CD4-positive, alpha-beta T cell treated with Interleukin-17A for 4 hours (primary cell): ENCODE data around the gene WHAMM.

ENCODE experiments used
- DNase-seq: peaks from one replicate; pipeline ENCODE4 v3.0.0-alpha.2; 2020; ENCODE audit warnings: mixed read lengths

Gene WHAMM

DNA sequence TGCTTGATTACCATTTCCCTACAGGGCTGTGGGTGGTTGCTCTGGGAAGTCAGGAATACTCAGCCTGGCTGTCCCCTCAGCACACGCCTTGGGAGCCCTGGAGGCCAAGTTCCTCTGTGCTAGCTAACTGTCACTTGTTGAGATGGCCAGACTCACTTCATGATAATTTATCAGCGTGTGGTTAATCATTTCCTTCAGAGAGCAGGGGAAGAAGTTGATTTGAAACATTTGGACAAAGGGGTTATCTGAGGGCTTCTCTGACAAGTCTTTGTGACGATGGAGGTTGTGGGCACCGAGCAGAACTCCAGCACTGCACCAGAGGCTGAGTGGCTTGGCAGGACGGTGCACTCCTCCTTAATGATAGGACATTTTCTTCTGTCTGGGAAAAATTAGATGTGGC, 61.9 kb downstream of the WHAMM start:
- DNase-seq, result no peak

DNA sequence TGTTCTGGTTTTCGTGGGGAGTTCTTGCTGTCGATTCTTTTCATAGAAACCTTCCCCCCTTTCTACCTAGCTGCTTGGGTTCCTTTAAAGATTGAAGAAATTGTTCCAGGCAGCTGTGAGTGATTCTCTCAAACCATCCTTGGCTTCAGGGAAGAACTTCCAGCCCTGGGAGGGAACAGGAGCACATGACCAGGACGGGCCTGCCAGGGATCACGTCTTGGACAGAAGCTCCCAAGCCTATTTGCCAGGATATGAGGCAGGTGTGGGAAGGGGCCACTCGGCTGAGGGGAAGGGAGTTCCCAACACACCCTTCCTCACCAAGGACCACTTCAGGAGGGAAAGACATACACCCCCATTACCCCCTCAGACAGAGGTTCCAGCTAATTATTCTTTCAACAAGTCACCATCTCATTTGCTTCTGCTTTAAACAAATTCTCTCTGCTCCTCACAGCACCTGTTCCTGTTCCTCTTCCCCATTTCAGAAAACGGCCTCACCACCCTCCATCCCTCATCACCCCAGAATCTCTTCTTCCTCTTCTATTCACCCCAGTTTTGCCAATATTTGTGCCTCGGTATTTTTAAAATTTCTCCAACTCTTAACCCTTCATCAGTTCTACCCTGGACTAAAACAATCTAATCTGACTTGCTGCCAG, 62.5 kb downstream of the WHAMM start:
- DNase-seq, result no peak

DNA sequence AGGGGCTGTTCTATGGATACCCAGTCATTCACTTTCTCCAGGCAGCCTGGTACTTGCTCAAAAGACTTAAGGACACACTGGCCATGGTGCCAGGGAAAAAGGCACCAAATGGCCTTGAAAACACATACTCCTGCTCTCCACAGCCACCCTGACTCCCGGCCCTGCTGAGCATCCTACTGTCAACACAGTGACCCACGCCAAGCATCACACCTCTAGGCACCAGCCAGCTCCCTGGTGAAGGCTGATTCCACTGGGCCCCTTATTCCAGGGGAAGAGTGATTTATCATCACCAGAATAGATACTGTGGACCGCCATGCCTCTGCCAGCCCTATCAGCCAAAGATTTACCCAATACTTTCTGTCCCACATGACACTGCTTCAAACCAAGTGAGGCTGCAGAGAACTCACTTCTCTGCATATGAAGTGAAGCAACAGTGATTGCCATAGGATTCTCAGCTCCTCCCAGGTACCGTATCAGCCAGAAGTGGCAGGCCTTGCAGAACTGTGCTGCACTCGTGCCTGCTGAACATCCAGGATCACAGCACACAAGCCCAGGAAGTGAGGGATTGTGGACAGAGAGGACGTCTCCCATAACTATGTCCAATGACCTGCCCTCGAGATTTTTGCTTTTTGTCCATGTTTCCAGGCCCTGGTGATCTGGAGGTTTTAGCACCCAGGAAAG, 63.7 kb downstream of the WHAMM start:
- DNase-seq, result no peak

DNA sequence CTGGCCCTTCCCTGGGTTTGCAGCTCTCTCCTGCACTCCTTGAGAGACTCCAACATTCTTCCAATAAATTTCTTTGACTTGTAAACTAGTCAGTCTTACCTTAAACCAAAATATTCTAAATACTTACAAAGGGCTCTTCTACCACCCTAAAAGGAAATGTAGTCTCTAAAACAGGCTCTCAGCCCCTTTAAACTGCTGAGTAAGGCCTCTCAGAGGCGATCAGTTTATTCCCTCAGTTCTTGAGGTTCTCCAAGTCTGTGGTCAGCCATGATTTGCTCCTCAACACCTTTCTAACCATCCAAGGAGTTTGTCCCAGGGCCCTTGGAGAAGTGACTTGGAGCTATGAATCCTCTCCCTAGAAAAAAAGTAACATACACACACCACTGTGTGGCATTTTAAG, 64.8 kb downstream of the WHAMM start:
- no peak for DNase-seq

DNA sequence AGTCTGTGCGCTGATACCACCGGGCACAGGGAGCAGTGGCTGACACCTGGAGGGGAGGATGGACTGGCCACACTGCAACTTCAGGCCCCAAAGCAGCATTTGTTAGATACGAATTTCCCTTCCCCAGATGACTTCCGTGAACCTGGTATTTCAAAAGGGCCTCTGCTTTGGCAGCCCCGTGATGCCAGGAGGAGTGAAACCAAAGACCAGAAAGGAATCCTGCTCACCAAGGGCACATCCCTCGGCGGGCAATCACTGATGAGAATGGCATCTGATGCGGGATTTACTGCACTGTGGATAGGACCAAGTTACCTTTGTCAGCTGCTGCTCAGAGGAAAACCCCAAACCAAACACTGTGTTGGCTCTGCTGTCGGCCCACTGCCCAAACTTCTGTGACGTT, 65.5 kb downstream of the WHAMM start:
- DNase-seq, result no peak

DNA sequence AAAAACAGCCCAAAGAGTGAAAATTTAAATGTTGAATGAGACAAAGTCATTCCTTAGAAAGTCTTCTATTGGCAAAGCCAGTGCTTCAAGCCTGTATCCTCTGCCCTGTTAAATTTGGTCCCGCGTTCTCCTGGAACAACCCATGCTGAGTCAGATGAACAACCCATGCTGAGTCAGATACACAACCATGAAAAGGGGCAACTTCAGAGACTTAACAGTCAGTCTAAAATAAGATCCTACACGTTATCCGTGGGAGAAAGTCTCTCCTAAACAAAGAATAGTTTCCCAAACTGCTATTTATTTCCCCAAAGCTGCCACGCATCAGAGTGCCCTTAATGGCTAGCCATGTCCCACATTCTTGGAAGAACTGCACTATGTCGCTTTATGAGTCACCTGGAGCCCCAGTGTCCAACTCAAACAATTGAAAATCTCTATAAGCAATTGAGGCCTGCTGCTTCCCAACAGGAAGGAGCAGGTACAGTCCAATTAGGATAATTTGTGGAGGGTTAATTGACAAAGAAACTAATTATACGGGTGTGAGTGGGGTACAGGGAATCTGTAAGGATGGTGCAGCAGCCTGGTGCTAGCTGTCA, 66.1 kb downstream of the WHAMM start:
- no peak for DNase-seq

DNA sequence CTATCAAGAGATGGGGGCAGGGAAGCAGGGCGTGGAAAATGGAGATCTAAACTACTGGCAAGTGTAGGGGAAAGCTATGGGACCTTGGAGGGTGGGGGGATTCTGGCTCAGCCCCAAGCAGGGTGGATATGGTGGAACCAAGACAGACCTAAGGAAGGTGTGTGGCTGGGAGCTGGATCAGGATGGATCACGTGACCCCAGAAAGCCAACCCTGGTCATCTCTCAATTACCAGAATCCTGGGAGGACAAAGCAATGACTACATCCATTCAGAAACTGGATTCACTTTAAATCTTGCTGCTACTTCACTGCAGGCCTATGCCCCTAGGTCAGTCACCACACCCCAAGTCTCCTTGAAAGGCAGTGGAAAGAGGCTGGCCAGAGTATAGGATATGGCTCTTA, 68.4 kb downstream of the WHAMM start:
- DNase-seq, result no peak

DNA sequence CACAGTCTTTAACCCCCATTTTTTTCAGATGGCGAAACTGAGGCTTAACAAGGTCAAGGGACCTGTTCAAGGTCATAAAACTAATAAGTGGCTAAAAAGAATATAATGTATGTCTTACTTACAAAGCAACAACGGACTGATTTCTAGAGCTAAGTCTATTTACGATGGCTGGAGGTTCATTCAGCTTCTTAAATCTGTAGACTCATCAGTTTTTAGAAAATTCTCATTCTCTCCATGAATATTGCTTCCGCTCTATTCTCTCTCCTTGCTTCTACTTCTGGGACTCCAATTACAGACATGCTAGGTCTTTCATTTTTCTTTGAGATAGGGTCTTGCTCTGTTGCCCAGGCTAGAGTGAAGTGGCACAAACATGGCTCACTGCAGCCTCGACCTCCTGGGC, 68.9 kb downstream of the WHAMM start:
- no peak for DNase-seq

DNA sequence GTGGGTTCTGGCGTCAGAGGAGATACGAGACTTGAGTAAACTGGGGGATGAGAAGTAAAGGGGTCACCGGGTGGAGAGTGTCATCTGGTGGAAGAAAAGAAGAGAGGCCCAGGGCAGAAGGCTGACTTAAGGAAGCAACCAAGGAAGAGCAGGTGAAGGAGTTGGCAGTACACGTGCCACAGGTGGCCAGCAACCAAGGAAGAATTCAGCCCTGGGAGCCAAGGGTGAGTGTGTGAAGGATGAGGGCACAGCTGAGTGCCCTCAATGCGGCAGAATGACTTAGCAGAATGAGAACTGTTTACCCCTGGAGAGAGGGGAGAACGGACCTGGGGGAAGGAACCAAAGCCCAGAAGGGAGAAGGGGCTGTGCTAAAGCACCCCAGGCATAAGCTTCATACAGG, 71.3 kb downstream of the WHAMM start:
- no peak for DNase-seq

DNA sequence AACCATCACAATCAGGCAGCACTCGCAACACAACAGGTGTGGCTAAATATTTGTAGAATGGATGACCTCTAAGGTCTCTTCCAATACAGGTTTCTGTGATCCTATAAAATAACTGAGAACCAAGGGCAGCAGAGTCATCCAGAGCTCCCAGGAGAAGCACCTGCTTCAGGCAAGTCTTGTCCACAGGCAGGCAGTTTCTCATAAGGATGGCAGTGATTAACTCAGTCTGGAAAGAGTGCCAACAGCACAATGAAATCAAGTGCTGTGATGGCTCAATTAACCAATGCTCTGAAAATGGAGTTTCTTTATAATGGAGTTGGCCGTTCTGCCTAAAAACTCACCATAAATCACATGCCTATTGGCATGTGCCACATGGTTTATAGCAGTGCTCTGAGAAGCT, 72.3 kb downstream of the WHAMM start:
- no peak for DNase-seq

DNA sequence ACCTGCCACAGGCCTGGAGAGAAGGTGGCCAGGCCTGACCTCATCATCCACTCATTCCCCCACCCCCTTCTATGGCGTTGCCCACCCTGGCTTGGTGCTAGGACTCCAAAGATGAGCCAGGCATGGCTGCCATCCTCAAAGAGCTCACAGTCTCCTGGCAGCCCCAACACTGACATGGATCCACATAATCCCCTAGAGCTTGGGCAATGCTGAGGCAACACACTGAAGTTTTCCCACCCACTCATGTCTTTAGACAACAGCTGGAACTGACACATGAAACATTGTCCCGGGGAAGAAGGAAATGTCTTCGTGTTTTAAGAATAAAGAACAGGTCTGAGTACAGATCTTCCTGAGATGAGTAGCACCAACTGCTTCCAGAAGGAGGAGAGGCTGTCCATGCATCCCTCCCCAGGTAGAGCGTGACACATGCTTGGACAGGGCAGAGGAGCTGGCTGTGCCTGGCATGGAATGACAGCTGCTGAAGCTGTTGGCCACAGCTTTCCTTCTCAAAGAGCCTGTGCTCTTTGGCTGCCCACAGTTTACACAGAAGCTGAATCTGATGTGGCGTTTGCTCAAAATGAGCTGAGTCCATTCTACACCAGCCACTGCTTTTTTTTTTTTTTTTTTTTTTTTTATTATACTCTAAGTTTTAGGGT, 73.0 kb downstream of the WHAMM start:
- no peak for DNase-seq
